ENCODE measurements around the gene KRTAP5-9. TPM values are rescaled to one million over a fixed set of nuclear protein-coding genes. Genes with fewer than 3 reads are reported as not detected.

Gene KRTAP5-9
- total RNA-seq, result 0.37 and 0.53 TPM in 2 replicates

DNA sequence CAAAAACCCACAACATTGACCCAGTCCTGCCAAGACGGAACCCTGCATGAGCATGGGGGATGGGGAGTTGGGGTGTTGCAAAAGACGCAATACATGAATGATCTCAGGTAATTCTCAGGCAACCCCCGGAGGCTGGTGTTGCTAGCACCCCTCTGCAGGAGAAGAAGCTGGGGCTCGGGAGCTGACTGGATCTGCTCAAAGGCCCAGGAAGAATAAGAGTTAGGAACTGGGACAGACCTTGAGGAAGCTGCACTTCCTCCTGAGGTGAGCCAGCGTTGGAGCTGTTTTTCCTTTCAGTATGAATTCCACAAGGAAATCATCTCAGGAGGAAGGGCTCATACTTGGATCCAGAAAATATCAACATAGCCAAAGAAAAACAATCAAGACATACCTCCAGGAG, at the start of gene KRTAP5-9:
KRTAP5-9 (plus strand) TSS at position 301 of the 400 bp plus-strand sequence. CDS start 238 bp downstream, outside the sequence.
- H3K36me3 Mint-ChIP-seq (ENCODE audit: low read depth), result no peaks in the 10 kb centered on the region
- peaks cover 16% of the 10 kb centered on the region for H3K27me3 Mint-ChIP-seq
- H3K9me3 Mint-ChIP-seq, result no peaks in the 10 kb centered on the region
- intact Hi-C loops (cut with micrococcal nuclease), result no loop called here
- DNase-seq, result no peak
- CTCF ChIA-PET, result no interaction called here
- TF ChIP-seq CTCF (IDR thresholded peaks at IDR 0.05), result no peak
- H3K27ac Mint-ChIP-seq, result no peak within 1 kb of the TSS
- POLR2A ChIA-PET, result no interaction called here
- H3K4me1 Mint-ChIP-seq, result peaks cover 19% of the 10 kb centered on the region
- no peak within 1 kb of the TSS for H3K4me3 Mint-ChIP-seq
- no peak for ATAC-seq (ENCODE audit: low read depth)

DNA sequence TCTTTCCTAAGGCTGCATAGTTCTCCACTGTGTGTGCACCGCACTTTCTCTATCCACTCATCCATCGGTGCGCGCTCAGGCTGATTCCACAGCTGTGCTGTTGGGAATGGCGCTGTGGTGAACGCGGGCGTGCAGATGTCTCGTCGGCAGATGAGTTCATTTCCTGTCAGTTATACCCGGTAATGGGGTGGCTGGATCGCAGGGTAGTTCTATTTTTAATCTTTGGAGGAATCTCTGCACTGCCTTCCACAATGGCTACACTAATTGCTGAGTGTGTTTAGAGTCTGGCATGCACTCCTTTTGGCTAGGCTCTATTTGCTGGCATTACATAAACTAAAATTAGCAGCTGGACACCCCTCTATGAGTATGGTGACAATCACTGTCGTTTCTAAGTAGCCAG, 49.1 kb upstream of the KRTAP5-9 start:
- Mint-ChIP-seq H3K9me3 (no peaks in the 10 kb centered on the region), H3K4me1 (no peaks in the 10 kb centered on the region), H3K36me3 (ENCODE audit: low read depth) (peaks cover 87% of the 10 kb centered on the region), H3K27me3 (no peaks in the 10 kb centered on the region), H3K27ac (no peak overlapping the region), H3K4me3 (no peak overlapping the region)
- CTCF ChIA-PET, result no interaction called here
- no peak for DNase-seq
- ATAC-seq (ENCODE audit: low read depth), result no peak
- intact Hi-C loops (cut with micrococcal nuclease), result no loop called here
- TF ChIP-seq CTCF (IDR thresholded peaks at IDR 0.05), result no peak
- POLR2A ChIA-PET, result no interaction called here

DNA sequence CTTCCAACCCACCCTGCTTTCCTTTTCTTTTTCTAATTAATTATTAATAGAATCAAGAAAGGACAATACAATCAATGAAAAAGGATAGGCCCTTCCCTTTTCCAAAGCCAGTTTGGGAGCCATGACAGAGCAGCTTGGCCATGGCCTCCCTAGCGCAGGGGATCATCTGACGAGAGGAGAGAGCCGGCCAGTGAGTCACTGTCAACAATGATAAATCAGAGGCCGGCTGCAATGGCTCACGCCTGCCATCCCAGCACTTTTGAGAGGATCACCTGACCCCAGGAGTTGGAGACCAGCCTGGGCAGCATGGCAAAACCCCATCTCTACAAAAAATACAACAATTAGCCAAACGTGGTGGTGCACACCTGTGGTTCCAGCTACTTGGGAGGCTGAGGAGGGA, 48.7 kb upstream of the KRTAP5-9 start:
- peaks cover 85% of the 10 kb centered on the region for H3K36me3 Mint-ChIP-seq (ENCODE audit: low read depth)
- no peak for ATAC-seq (ENCODE audit: low read depth)
- CTCF ChIA-PET, result no interaction called here

GRCh38 chr11:71500601-71501021, 47.6 kb upstream of the KRTAP5-9 start:
- ChIA-PET POLR2A (no interaction called here), CTCF (no interaction called here)
- TF ChIP-seq CTCF (IDR thresholded peaks at IDR 0.05), result no peak
- Mint-ChIP-seq H3K9me3 (no peaks in the 10 kb centered on the region), H3K4me3 (no peak overlapping the region), H3K27me3 (no peaks in the 10 kb centered on the region), H3K36me3 (ENCODE audit: low read depth) (peaks cover 82% of the 10 kb centered on the region), H3K4me1 (peaks cover 1% of the 10 kb centered on the region), H3K27ac (no peak overlapping the region)
- intact Hi-C loops (cut with micrococcal nuclease), result no loop called here
- ATAC-seq (ENCODE audit: low read depth), result no peak
- DNase-seq, result no peak

More for the DNA sequence above, 48.7 kb upstream of the KRTAP5-9 start:
- Mint-ChIP-seq H3K9me3 (no peaks in the 10 kb centered on the region), H3K27me3 (no peaks in the 10 kb centered on the region), H3K27ac (no peak overlapping the region), H3K4me3 (no peak overlapping the region), H3K4me1 (peaks cover under 1% of the 10 kb centered on the region)
- TF ChIP-seq CTCF (IDR thresholded peaks at IDR 0.05), result no peak
- intact Hi-C loops (cut with micrococcal nuclease), result no loop called here
- DNase-seq, result peak; percentile 4
- POLR2A ChIA-PET, result no interaction called here

GRCh38 chr11:71501071-71501985, 46.9 kb upstream of the KRTAP5-9 start:
- peaks cover 82% of the 10 kb centered on the region for H3K36me3 Mint-ChIP-seq (ENCODE audit: low read depth)

More at GRCh38 chr11:71501071-71501985, 46.9 kb upstream of the KRTAP5-9 start:
- DNase-seq, result peak; percentile 4
- Mint-ChIP-seq H3K9me3 (no peaks in the 10 kb centered on the region), H3K27ac (no peak overlapping the region), H3K4me3 (no peak overlapping the region), H3K4me1 (peaks cover 1% of the 10 kb centered on the region), H3K27me3 (no peaks in the 10 kb centered on the region)
- no peak for ATAC-seq (ENCODE audit: low read depth)
- CTCF ChIA-PET, result no interaction called here
- POLR2A ChIA-PET, result no interaction called here
- intact Hi-C loops (cut with micrococcal nuclease), result no loop called here
- no peak for TF ChIP-seq CTCF (IDR thresholded peaks at IDR 0.05)
